Measurements from ENCODE around the gene PPARD. TPM values are rescaled to one million over a fixed set of nuclear protein-coding genes. Genes with fewer than 3 reads are reported as not detected.

Gene PPARD
- total and polyA plus RNA-seq, 2 of the 13 experiments (the other 11 are each of a cell fraction or from before 2014, with no cell fraction given), result 6.1 to 13.3 TPM

GRCh38 chr6:35297601-35298481 lies 44.5 kb upstream of the PPARD start, which contains the start of gene DEF6 (continued):
- peak; percentile 87 for TF ChIP-seq ZFX (CRISPR knock-in tag; IDR thresholded peaks at IDR 0.05; ENCODE audit: low read depth)
- peak; percentile 91 for TF ChIP-seq ZNF761 (CRISPR knock-in tag; conservative IDR thresholded peaks at IDR 0.05)
- no peak for TF ChIP-seq NCOA1 (CRISPR knock-in tag; IDR thresholded peaks at IDR 0.05)
- 0 out of 2 replicates have a peak, but pooled peaks have one; percentile 44 for TF ChIP-seq ZBED4 (CRISPR knock-in tag; IDR thresholded peaks at IDR 0.05; ENCODE audit: borderline replicate concordance)
- TF ChIP-seq SATB2 (CRISPR knock-in tag; IDR thresholded peaks at IDR 0.05), result no peak
- TF ChIP-seq ZNF883 (CRISPR knock-in tag; IDR thresholded peaks at IDR 0.05; ENCODE audit: not compliant biosample characterization), result peak; percentile 84
- TF ChIP-seq SRY (CRISPR knock-in tag; IDR thresholded peaks at IDR 0.05), result peak; percentile 77; the same call in 1 of the 2 replicates
- TF ChIP-seq ZNF230 (CRISPR knock-in tag; IDR thresholded peaks at IDR 0.05), result peak; percentile 93
- TF ChIP-seq RFX3 (CRISPR knock-in tag; IDR thresholded peaks at IDR 0.05), result no peak; the same call in 1 of the 2 replicates
- TF ChIP-seq TOE1 (CRISPR knock-in tag; IDR thresholded peaks at IDR 0.05), result peak; percentile 86; the same call in 1 of the 2 replicates
- peak; percentile 93; the same call in 1 of the 2 replicates for TF ChIP-seq DNMT3B (CRISPR knock-in tag; conservative IDR thresholded peaks at IDR 0.05)
- TF ChIP-seq HNF1A (IDR thresholded peaks at IDR 0.05; ENCODE audit: low read depth), result peak; percentile 29; the same call in 1 of the 2 replicates
- TF ChIP-seq HNF1A (CRISPR knock-in tag; IDR thresholded peaks at IDR 0.05; ENCODE audit: borderline replicate concordance), result peak; percentile 58; the same call in 1 of the 2 replicates

Measured in HepG2 (cell line).